ENCODE results near the gene PAXX. TPM values are rescaled to one million over a fixed set of nuclear protein-coding genes. Genes with fewer than 3 reads are reported as not detected.

Gene PAXX
- total RNA-seq, 1 donor from 2014 or later = 53.1 TPM

DNA sequence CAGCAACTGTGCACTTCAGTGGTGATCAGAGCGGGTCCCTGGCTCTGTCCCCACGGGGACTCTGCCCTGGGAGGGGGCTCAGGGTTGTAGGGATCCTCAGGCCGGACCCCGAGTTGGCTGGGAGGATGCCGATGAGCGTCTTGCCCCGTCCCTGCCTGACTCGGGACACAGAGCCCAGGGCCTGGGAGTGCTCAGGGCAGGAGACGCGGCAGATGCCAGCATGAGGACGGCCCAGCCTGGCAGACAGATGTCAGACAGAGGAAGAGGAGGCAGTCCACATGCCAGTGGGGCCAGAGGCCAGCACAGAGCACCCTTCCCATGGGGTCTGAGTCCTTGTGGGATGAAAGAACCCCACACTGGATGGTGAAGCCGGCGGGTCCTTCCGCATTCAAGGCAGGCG, 28.9 kb upstream of the PAXX start:
- Histone ChIP-seq H3K36me3 (no peaks in the 10 kb centered on the region), H3K9me3 (no peaks in the 10 kb centered on the region), H3K4me1 (peaks cover 15% of the 10 kb centered on the region), H3K27ac (no peak overlapping the region), H3K27me3 (no peaks in the 10 kb centered on the region), H3K4me3 (no peak overlapping the region)
- no peak for ATAC-seq
- no peak for DNase-seq
- TF ChIP-seq, protein P1, sequence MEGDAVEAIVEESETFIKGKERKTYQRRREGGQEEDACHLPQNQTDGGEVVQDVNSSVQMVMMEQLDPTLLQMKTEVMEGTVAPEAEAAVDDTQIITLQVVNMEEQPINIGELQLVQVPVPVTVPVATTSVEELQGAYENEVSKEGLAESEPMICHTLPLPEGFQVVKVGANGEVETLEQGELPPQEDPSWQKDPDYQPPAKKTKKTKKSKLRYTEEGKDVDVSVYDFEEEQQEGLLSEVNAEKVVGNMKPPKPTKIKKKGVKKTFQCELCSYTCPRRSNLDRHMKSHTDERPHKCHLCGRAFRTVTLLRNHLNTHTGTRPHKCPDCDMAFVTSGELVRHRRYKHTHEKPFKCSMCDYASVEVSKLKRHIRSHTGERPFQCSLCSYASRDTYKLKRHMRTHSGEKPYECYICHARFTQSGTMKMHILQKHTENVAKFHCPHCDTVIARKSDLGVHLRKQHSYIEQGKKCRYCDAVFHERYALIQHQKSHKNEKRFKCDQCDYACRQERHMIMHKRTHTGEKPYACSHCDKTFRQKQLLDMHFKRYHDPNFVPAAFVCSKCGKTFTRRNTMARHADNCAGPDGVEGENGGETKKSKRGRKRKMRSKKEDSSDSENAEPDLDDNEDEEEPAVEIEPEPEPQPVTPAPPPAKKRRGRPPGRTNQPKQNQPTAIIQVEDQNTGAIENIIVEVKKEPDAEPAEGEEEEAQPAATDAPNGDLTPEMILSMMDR (IDR thresholded peaks at IDR 0.05) = no peak
- intact Hi-C loops (cut with DNase I) = no loop called here

DNA sequence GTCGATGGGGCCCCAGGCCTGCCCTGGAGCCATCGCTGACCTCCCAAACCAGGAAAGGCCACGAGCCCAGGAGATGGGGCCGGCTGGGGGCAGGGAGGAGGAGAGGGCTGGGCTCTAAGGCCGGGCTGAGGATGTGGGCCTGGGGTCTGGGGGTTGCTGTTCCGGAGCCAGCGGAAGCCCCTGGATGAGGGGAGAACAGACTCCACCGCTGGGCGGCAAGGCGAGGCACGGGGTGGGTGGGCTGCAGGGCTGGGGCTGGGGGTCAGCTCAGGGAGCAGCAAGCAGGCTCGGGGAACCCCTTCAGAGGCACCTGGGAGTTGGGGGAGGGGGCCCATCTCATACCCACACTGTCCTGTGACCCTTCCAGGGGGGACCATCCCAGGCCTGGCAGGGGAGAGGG, 28.5 kb upstream of the PAXX start:
- Histone ChIP-seq H3K27ac (no peak overlapping the region), H3K4me3 (no peak overlapping the region), H3K4me1 (peaks cover 15% of the 10 kb centered on the region), H3K36me3 (no peaks in the 10 kb centered on the region), H3K9me3 (no peaks in the 10 kb centered on the region), H3K27me3 (no peaks in the 10 kb centered on the region)
- TF ChIP-seq, protein P1 (IDR thresholded peaks at IDR 0.05) = no peak
- DNase-seq (no peak), ATAC-seq (no peak)
- intact Hi-C loops (cut with DNase I) = no loop called here

DNA sequence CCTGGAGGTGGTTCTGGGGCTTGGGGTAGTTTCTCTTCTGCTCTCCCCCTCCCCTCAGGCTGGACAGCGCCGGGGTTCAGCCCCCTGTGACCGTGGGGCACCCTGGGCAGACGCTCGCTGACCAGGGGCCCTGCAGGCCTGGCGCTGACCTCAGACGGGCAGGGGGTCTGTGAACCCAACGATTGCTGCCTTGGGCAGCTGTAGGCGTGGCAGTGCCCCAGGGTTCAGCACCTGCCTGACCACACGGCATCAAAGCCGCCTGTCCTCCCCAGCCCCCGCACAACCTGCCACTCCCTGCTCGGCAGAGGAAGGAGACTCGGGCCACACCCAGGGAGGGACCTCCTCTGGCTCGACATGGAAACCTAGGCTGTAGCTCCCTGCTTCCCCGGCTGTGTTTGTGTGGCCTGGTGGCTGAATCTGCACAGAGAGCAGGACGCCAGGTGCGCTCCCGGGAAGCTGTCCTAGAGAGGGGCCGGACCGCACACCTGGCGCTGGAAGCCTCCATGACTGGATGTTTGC, 28.0 kb upstream of the PAXX start:
- intact Hi-C loops (cut with DNase I) = no loop called here
- DNase-seq (no peak), ATAC-seq (no peak)
- no peak overlapping the region for H3K4me3 ChIP-seq
- no peak overlapping the region for H3K27ac ChIP-seq
- no peaks in the 10 kb centered on the region for H3K9me3 ChIP-seq
- no peaks in the 10 kb centered on the region for H3K36me3 ChIP-seq
- TF ChIP-seq, protein P1 (IDR thresholded peaks at IDR 0.05) = no peak
- peaks cover 15% of the 10 kb centered on the region for H3K4me1 ChIP-seq
- no peaks in the 10 kb centered on the region for H3K27me3 ChIP-seq

DNA sequence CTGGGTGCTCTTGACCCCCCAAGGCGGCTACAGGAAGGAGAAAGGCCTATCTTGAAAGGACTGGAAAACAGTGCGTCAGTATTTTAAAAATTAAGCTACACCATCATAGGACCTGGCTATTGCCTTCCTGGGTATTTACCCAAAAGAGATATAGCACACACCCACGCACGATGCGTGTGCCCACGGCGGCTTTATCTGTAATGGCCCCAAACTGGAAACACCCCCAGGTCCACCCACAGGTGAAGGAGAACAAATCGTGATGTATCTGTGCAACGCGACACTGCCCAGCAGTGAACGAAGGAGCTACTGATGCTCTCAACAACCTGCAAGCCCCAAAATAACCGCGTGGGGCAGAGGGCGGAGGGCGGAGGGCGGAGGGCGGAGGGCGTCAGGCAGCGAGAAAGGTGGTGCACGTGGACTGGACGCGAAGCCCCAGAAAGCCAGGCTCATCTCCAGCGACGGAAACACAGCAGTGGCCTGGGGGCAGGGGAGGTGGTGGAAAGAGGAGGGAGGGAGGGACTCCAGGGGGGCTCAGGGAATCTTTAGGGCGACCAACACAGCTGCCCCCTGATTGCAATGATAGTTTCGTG, 27.3 kb upstream of the PAXX start:
- Histone ChIP-seq H3K4me3 (no peak overlapping the region), H3K9me3 (no peaks in the 10 kb centered on the region), H3K27ac (no peak overlapping the region), H3K4me1 (peaks cover 15% of the 10 kb centered on the region), H3K36me3 (no peaks in the 10 kb centered on the region), H3K27me3 (no peaks in the 10 kb centered on the region)
- TF ChIP-seq, protein P1 (IDR thresholded peaks at IDR 0.05) = no peak
- ATAC-seq = no peak
- no peak for DNase-seq
- intact Hi-C loops (cut with DNase I) = no loop called here

DNA sequence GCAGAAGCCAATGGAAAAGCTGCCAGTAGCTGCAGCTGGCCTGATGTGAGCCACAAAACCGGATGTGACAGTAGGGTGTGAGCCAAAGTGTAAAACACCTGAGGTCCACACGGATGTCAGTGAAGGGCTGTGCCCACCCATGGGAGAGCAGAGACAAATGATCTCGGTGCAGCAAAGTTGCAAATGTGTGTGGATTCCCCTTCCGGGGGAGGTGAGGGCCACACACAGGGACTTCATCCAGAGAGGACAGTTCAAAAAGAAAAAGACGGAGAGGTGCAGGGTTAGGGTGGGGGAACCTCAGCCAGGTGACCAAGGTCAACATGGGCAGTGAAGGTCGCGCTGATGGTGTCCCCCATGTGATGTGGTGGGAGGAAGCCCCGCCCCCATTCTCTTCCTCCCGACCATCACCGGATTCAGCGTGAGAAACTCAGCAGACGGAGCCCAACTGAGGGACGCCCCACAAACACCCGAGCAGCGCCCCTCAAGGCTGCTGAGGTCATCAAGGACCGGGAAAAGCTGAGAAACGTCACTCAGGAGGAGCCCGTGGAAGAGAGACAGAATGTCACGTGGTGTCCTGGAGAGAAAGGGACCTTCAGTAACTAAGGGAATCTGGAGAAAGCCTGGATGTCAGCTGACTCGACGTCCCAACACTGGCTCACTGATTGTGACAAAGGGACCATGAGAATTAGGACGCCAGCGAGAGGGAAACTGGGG, 26.3 kb upstream of the PAXX start:
- DNase-seq (no peak), ATAC-seq (no peak)
- TF ChIP-seq, protein P1 (IDR thresholded peaks at IDR 0.05) = no peak
- no peaks in the 10 kb centered on the region for H3K9me3 ChIP-seq
- H3K36me3 ChIP-seq = no peaks in the 10 kb centered on the region
- H3K4me1 ChIP-seq = peaks cover 15% of the 10 kb centered on the region
- H3K27ac ChIP-seq = no peak overlapping the region
- intact Hi-C loops (cut with DNase I) = no loop called here
- no peaks in the 10 kb centered on the region for H3K27me3 ChIP-seq
- no peak overlapping the region for H3K4me3 ChIP-seq
